Ishikawa (cell line): ENCODE results near the gene ATP11A.

Experiments
- CEBPB ChIP-seq: IDR thresholded peaks from 2 replicates; pipeline ENCODE4 v1.6.1; 2012
- CREB1 ChIP-seq: IDR thresholded peaks from 2 replicates; pipeline ENCODE4 v1.6.1; 2012; ENCODE audit warnings: low read depth
- EGR1 ChIP-seq: IDR thresholded peaks from 2 replicates; pipeline ENCODE4 v1.6.1; 2012
- EP300 ChIP-seq: IDR thresholded peaks from 2 replicates; pipeline ENCODE4 v1.6.1; 2012; ENCODE audit warnings: borderline replicate concordance
- FOXM1 ChIP-seq: IDR thresholded peaks from 2 replicates; pipeline ENCODE4 v1.6.1; 2012; ENCODE audit warnings: low read depth, borderline replicate concordance
- NFIC ChIP-seq: IDR thresholded peaks from 2 replicates; pipeline ENCODE4 v1.6.1; 2012
- RAD21 ChIP-seq: IDR thresholded peaks from 2 replicates; pipeline ENCODE4 v1.6.1; 2012; ENCODE audit warnings: low read depth
- TAF1 ChIP-seq: IDR thresholded peaks from 2 replicates; pipeline ENCODE4 v1.6.1; 2012; ENCODE audit warnings: low read depth, mild to moderate bottlenecking
- TCF12 ChIP-seq: IDR thresholded peaks from 2 replicates; pipeline ENCODE4 v1.6.1; 2012; ENCODE audit warnings: low read depth
- TEAD4 ChIP-seq: IDR thresholded peaks from 2 replicates; pipeline ENCODE4 v1.6.1; 2012
- YY1 ChIP-seq: IDR thresholded peaks from 2 replicates; pipeline ENCODE4 v1.6.1; 2012; ENCODE audit warnings: low read depth
- ZBTB7A ChIP-seq: IDR thresholded peaks from 2 replicates; pipeline ENCODE4 v1.6.1; 2012; ENCODE audit warnings: low read depth
- TF ChIP-seq, protein P1 (sequence below): IDR thresholded peaks from 2 replicates; pipeline ENCODE4 v1.6.1; 2012
- TF ChIP-seq, protein P2 (sequence below): IDR thresholded peaks from 2 replicates; pipeline ENCODE4 v1.6.1; 2012; ENCODE audit warnings: low read depth, mild to moderate bottlenecking
- TF ChIP-seq, protein P3 (sequence below): IDR thresholded peaks from 2 replicates; pipeline ENCODE4 v1.6.1; 2012

Gene ATP11A

DNA sequence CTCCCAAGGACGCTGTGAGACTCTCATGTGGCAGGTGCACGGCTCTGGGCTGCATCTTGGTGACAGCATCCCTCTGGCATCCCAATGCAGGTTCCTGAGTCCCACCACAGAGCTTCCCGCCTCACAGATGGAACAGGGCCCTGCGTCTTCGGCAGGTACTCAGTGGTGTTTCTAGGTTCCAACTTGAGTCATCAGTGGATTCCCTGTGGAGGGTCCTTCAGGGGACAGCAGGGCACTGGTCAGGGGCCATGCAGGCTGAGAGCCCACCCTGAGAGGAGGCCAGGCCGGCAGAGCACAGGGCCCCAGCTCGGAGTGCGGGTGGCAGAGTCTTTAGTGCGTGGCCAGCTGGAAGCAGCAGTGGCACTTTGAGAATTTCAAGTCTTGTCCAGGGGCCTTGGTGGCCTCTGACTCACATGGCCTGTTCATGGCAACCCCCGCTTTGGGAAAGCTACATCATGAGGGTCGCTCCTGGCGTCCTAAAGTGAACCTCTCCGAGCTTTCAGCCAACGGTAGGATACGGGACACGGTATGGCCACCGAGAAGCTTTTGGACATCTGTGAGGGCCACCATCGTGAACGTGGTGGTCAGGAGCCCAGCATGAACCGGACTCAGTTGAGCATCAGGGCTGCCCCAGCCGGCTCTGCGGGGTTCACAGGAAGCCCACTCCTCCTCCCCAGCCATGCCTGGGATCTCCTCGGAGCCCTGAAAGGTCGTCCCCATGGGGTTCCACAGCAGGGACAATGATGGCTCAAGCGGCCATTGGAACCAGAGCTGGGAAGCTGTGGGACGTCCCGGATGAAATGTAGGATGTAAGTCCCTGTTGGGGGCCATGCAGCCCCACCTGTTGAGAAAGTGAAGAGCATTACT, 207.1 kb downstream of the ATP11A start:
- TF ChIP-seq TEAD4 = no peak
- no peak for TF ChIP-seq YY1
- TF ChIP-seq, protein P1, sequence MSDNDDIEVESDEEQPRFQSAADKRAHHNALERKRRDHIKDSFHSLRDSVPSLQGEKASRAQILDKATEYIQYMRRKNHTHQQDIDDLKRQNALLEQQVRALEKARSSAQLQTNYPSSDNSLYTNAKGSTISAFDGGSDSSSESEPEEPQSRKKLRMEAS = no peak
- no peak for TF ChIP-seq RAD21
- no peak for TF ChIP-seq NFIC
- TF ChIP-seq, protein P2, sequence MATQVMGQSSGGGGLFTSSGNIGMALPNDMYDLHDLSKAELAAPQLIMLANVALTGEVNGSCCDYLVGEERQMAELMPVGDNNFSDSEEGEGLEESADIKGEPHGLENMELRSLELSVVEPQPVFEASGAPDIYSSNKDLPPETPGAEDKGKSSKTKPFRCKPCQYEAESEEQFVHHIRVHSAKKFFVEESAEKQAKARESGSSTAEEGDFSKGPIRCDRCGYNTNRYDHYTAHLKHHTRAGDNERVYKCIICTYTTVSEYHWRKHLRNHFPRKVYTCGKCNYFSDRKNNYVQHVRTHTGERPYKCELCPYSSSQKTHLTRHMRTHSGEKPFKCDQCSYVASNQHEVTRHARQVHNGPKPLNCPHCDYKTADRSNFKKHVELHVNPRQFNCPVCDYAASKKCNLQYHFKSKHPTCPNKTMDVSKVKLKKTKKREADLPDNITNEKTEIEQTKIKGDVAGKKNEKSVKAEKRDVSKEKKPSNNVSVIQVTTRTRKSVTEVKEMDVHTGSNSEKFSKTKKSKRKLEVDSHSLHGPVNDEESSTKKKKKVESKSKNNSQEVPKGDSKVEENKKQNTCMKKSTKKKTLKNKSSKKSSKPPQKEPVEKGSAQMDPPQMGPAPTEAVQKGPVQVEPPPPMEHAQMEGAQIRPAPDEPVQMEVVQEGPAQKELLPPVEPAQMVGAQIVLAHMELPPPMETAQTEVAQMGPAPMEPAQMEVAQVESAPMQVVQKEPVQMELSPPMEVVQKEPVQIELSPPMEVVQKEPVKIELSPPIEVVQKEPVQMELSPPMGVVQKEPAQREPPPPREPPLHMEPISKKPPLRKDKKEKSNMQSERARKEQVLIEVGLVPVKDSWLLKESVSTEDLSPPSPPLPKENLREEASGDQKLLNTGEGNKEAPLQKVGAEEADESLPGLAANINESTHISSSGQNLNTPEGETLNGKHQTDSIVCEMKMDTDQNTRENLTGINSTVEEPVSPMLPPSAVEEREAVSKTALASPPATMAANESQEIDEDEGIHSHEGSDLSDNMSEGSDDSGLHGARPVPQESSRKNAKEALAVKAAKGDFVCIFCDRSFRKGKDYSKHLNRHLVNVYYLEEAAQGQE = no peak
- TF ChIP-seq EGR1 = no peak
- TF ChIP-seq CEBPB = no peak

DNA sequence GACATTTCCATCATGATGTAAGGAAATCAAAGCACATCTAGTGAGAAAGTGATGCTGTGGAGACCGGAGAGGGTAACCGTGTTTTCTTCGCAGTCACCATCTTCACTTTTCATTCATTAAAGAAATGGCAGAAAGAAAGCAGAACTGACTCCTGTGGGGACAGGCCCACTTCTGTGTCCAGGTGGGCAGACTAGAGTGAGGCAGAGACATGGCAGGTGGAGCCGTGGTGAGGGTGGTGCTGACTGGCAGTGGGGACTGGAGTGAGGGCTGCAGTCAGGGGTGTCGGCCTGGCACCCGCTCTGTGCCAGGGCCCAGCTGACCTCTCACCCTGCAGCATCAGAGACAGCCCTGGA, 207.7 kb downstream of the ATP11A start:
- TF ChIP-seq, protein P2 = no peak
- TF ChIP-seq EGR1 = no peak
- no peak for TF ChIP-seq TEAD4
- no peak for TF ChIP-seq FOXM1
- TF ChIP-seq NFIC = no peak
- TF ChIP-seq TAF1 = no peak
- no peak for TF ChIP-seq EP300
- TF ChIP-seq, protein P1 = no peak
- no peak for TF ChIP-seq RAD21
- TF ChIP-seq, protein P3, sequence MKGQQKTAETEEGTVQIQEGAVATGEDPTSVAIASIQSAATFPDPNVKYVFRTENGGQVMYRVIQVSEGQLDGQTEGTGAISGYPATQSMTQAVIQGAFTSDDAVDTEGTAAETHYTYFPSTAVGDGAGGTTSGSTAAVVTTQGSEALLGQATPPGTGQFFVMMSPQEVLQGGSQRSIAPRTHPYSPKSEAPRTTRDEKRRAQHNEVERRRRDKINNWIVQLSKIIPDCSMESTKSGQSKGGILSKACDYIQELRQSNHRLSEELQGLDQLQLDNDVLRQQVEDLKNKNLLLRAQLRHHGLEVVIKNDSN = no peak
- TF ChIP-seq TCF12 = no peak
- TF ChIP-seq ZBTB7A = no peak

DNA sequence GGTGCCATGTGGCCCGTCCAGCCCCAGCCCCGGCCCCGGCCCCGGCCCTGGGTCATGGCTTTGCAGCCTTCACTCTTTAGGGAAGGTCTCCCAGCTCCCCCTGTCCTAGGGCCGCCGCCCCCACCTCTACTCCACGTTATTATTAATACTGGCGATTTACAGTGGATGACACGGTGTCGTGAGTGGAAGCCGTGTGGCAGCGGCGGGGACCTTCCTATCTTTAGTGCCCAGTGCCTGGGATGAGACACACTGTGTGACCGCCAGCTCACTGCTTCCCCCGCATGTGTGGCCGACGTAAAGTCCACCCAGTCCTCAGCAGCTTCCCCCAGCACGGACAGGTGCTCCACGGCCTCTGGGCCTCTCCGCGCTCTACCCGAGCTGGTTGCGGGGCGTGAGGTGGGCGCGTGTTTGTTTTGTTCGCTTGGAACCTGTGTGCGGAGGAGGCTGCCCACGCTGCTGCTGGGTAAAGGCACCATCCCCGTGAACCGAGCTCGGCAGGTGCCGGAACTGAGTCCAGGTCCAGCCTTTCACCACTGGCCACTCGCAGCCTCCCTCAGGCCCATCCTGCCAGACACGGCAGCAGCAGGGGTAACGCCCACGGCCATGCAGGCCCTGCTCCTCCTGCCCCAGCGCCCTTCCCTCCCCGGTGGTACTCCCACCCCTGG, 208.2 kb downstream of the ATP11A start:
- TF ChIP-seq EGR1 = no peak
- no peak for TF ChIP-seq YY1
- TF ChIP-seq TEAD4 = no peak

DNA sequence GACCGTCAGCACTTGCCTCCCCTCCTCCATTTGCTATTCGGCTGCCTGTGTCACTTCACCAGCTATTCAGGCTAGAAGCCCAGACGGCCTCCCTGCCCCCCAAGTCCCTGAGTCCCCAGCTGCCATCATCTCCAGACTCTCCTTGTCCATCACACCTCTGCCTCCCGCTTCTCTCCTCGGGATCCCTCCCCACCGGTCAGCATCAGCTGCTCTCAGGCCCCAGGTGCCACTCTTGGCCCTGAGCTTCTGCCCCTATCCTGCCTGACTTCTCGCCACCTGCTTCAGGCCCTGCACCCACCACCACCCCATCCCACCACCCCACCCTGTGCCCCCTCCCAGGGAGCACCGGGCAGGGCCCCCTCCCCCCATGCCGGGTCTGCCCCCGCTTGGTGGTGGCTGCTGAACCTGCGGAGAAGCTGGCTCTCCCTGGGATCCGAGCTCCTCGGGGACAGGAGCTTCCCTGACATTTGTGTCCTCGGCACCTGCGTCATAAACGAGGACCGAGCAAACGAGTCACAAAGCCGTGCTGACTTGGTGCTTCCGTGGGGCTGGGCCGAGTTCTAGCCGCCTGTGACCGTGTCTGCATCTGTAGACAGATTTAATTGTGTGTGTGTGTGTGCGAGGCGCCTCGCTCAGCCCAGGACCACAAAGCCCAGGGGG, 208.9 kb downstream of the ATP11A start:
- no peak for TF ChIP-seq ZBTB7A
- TF ChIP-seq, protein P3 = no peak

DNA sequence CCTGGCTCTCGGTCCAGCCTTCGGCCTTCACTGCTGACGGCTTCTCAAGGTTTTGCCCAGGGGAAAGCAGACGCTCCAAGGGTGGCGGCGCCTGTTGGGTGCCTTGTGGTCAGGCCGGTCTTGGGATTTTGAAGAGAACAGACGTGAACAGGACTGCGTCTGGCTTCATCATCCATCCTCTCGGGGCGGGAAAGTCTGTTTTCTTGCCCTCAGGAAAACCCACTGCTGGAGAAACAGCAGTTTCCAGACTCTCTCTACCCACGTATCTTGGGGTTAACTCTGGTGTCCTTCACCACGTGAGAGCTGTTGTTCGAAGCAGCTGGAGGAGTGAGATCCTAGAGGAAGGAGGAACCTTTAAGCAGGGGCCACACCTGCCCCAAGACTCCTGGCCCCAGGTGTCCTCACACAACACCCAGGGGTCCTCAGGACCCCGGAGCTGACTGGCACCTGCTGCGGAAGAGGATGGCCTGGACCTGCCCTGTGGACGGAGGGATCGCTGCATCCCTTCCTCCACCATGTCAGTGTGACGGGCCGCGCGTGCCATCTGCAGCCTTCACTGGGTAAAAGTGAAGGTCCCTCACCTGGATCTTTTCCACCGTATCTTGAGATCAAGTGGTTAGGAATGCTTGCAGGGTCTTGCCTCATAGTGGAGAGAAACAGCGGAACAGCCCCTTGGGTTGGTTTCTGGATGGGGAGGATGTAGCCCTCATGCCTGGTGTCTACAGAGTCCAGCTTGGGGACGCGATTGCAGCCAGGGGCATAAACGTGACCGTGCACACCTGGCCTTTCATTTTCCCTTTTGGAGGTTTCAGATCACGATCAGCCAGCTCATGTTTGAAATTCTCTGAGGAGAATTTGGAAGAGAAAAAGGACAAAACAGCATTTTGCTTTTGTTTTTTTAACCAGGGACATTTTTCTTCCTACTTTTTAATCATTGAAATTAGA, 209.7 kb downstream of the ATP11A start:
- TF ChIP-seq RAD21 (no peak), TCF12 (no peak), YY1 (no peak), TAF1 (no peak), CEBPB (no peak), EP300 (no peak), FOXM1 (no peak), NFIC (no peak), EGR1 (no peak), CREB1 (no peak), TEAD4 (no peak), ZBTB7A (no peak)
- TF ChIP-seq, protein P1 = no peak
- TF ChIP-seq, protein P3 = no peak
- TF ChIP-seq, protein P2 = no peak
